ENCODE measurements around the gene DDIAS.
"Not testable (repeated sequence)": the region's sequence is repeated elsewhere in the genome, so short reads cannot be mapped to it uniquely, and the experiment has no call there.

DDIAS gene

GRCh38 chr11:82967381-82967780, 65.8 kb downstream of the DDIAS start:
- DNase-seq (ENCODE audit: low read depth, low spot score): no peak

GRCh38 chr11:82969811-82970210, 68.3 kb downstream of the DDIAS start:
- DNase-seq (ENCODE audit: low read depth, low spot score): no peak

- not testable (repeated sequence) for DNase-seq (ENCODE audit: low read depth, low spot score)
These were observed 69.1 kb downstream of the DDIAS start for GRCh38 chr11:82970507-82971083.

GRCh38 chr11:82971519-82971946, 70.0 kb downstream of the DDIAS start:
- not testable (repeated sequence) for DNase-seq (ENCODE audit: low read depth, low spot score)

- no peak for DNase-seq (ENCODE audit: low read depth, low spot score)
These were observed 70.6 kb downstream of the DDIAS start for GRCh38 chr11:82972103-82972502.

GRCh38 chr11:82974135-82974534, 72.6 kb downstream of the DDIAS start:
- no peak for DNase-seq (ENCODE audit: low read depth, low spot score)

- DNase-seq (ENCODE audit: low read depth, low spot score): no peak
These were observed 73.3 kb downstream of the DDIAS start for GRCh38 chr11:82974851-82975250.

- no peak for DNase-seq (ENCODE audit: low read depth, low spot score)
These were observed 74.3 kb downstream of the DDIAS start for GRCh38 chr11:82975882-82976281.

GRCh38 chr11:82976786-82977185, 75.2 kb downstream of the DDIAS start:
- DNase-seq (ENCODE audit: low read depth, low spot score): no peak

GRCh38 chr11:82978422-82979099, 77.0 kb downstream of the DDIAS start:
- no peak for DNase-seq (ENCODE audit: low read depth, low spot score)

GRCh38 chr11:82979824-82980223, 78.3 kb downstream of the DDIAS start:
- no peak for DNase-seq (ENCODE audit: low read depth, low spot score)

GRCh38 chr11:82980292-82980691, 78.8 kb downstream of the DDIAS start:
- DNase-seq (ENCODE audit: low read depth, low spot score): no peak

GRCh38 chr11:82980947-82981346, 79.4 kb downstream of the DDIAS start:
- DNase-seq (ENCODE audit: low read depth, low spot score): no peak

GRCh38 chr11:82981852-82982251, 80.3 kb downstream of the DDIAS start:
- DNase-seq (ENCODE audit: low read depth, low spot score): no peak
